AG04450 (cell line): ENCODE measurements around the gene ROPN1. TPM values are rescaled to one million over a fixed set of nuclear protein-coding genes. Genes with fewer than 3 reads are reported as not detected.

Experiments
- CTCF ChIA-PET: fragments of 300-600, 350-600 bp; formaldehyde crosslinking; extraction: SDS; loops from one replicate; lab custom pipeline; 2022; ENCODE audit warnings: antibody characterized with exemption, inconsistent platforms; lab: Charles Lee
- POLR2A ChIA-PET: fragments of 350-600 bp; formaldehyde crosslinking; extraction: SDS; loops from one replicate; lab custom pipeline; 2021; ENCODE audit warnings: antibody characterized with exemption, inconsistent platforms; lab: Yijun Ruan, JAX
- DNase-seq: peaks from one replicate; pipeline ENCODE4 v3.0.0-alpha.2; 2011; ENCODE audit warnings: low read depth, low spot score
- H3K27ac ChIP-seq: one replicate; pipeline ENCODE4 v1.5.1; 2012; ENCODE audit warnings: low read depth, low read length, control low read depth
- H3K27me3 ChIP-seq: one replicate; pipeline ENCODE4 v1.6.0; 2012; ENCODE audit warnings: low read length; ENCODE audit not compliant: control insufficient read depth, insufficient read depth
- H3K4me3 ChIP-seq: 2 replicates; pipeline ENCODE4 v1.5.1; 2011; ENCODE audit warnings: mild to moderate bottlenecking, low read depth, low read length, control low read depth
- H3K9me3 ChIP-seq: 2 replicates; pipeline ENCODE4 v1.5.1; 2012; ENCODE audit warnings: low read length; ENCODE audit not compliant: control insufficient read depth, insufficient read depth
- polyA plus RNA-seq: library from polyadenylated mRNA; depleted of rRNA; stranded (reverse); fragments of >200 nt; gene quantifications from 2 replicates; pipeline ENCODE4 v1.2.3, GENCODE V29; 2011; rRNA removed
- TF ChIP-seq, protein P1 (sequence below): IDR thresholded peaks from 2 replicates; pipeline ENCODE4 v1.5.1; 2011; ENCODE audit warnings: low read depth, low read length, control low read depth, inconsistent platforms

ROPN1 gene
- polyA plus RNA-seq, 1 experiment: 0.29 TPM

DNA sequence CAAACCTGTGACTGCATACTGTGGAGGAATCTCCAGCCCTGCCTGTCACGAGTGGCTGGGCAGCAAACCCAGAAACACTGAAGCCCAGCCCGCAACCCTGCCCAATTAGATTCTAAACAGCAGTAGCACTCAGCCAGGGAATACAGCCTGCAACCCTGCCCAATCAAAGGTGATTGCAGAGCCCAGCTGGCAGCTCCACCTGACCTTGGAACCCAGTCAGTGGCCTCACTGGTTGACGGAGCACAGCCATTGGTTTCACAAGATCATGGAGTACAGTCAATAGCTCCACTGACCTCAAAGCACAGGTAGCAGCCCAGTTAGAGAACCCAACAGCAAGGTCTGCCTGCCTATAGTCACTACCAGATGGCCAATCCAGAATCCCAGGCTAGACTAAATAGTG lies 72.6 kb downstream of the ROPN1 start:
- POLR2A ChIA-PET: no interaction called here
- no peak for DNase-seq
- CTCF ChIA-PET: no interaction called here
- Histone ChIP-seq H3K27ac (no peak overlapping the region), H3K9me3 (no peaks in the 10 kb centered on the region; the same call in 1 of the 2 replicates), H3K4me3 (no peak overlapping the region), H3K27me3 (no peaks in the 10 kb centered on the region)
- TF ChIP-seq, protein P1, sequence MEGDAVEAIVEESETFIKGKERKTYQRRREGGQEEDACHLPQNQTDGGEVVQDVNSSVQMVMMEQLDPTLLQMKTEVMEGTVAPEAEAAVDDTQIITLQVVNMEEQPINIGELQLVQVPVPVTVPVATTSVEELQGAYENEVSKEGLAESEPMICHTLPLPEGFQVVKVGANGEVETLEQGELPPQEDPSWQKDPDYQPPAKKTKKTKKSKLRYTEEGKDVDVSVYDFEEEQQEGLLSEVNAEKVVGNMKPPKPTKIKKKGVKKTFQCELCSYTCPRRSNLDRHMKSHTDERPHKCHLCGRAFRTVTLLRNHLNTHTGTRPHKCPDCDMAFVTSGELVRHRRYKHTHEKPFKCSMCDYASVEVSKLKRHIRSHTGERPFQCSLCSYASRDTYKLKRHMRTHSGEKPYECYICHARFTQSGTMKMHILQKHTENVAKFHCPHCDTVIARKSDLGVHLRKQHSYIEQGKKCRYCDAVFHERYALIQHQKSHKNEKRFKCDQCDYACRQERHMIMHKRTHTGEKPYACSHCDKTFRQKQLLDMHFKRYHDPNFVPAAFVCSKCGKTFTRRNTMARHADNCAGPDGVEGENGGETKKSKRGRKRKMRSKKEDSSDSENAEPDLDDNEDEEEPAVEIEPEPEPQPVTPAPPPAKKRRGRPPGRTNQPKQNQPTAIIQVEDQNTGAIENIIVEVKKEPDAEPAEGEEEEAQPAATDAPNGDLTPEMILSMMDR: no peak

Other genes with a start within 250 kb of the ROPN1 start
- 1,040 and 1,320 TPM in 2 replicates for gene MYLK, start 107.8 kb downstream of the ROPN1 start, polyA plus RNA-seq
- gene CCDC14, start 30.9 kb downstream of the ROPN1 start, polyA plus RNA-seq: 163 and 164 TPM in 2 replicates
- 6.7 and 8.8 TPM in 2 replicates for gene KALRN, start 41.2 kb upstream of the ROPN1 start, polyA plus RNA-seq